Anterior cingulate cortex (tissue), 58 donors: ENCODE data around the gene RAB21.
A peak's percentile ranks its signal among the peaks of the same experiment; 100 is the strongest.

Experiments used
- DNase-seq, 58 donors: peaks; one replicate each; lab custom pipeline; 2025; lab: John Stamatoyannopoulos, UW

Gene RAB21, protein sequence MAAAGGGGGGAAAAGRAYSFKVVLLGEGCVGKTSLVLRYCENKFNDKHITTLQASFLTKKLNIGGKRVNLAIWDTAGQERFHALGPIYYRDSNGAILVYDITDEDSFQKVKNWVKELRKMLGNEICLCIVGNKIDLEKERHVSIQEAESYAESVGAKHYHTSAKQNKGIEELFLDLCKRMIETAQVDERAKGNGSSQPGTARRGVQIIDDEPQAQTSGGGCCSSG

GRCh38 chr12:71754461-71755145, at the start of gene RAB21:
RAB21 (plus strand) TSS chr12:71754863; CDS start chr12:71755130, 267 bp downstream.
- DNase-seq, result peak; percentile 65 to 98 (median 95)

GRCh38 chr12:71704920-71705319, 49.7 kb upstream of the RAB21 start:
- no peak for DNase-seq

GRCh38 chr12:71708658-71709057, 46.0 kb upstream of the RAB21 start:
- no peak for DNase-seq

GRCh38 chr12:71710276-71711125, 44.2 kb upstream of the RAB21 start:
- no peak for DNase-seq

GRCh38 chr12:71718611-71719010, 36.1 kb upstream of the RAB21 start:
- DNase-seq, result no peak

DNA sequence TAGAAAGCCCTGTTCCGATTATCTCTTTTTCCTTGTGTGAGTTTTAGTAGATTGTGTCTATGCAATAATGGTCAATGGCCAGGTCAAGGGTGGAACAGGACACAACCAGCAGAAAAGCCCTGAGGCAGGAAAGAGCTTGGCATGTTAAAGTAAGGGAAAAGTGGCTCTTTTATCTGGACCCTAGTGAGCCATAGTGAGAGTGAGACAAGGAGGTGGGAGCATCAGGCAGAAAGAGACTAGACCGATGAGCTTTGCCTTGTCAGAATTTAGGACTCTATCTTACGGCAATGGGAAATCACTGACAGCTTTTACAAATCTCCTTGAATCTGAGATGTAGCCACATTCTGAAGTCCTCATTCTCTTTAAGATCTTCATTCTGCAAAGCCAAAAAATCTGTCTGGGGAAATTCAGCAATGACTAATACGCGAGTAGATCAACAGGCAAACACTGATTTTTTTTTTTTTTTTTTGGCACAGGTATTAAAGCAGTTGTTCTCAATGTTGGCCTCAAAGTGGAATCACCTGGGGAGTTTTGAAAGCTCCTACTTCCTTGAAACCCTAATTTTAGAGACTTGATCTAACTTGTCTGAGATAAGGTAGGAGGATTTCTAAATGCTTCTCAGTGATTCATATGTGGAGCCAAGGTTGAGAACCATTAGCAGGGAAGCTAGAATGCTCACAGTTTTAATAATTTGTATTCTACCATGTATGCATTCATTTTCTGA, 34.9 kb upstream of the RAB21 start:
- no peak for DNase-seq

DNA sequence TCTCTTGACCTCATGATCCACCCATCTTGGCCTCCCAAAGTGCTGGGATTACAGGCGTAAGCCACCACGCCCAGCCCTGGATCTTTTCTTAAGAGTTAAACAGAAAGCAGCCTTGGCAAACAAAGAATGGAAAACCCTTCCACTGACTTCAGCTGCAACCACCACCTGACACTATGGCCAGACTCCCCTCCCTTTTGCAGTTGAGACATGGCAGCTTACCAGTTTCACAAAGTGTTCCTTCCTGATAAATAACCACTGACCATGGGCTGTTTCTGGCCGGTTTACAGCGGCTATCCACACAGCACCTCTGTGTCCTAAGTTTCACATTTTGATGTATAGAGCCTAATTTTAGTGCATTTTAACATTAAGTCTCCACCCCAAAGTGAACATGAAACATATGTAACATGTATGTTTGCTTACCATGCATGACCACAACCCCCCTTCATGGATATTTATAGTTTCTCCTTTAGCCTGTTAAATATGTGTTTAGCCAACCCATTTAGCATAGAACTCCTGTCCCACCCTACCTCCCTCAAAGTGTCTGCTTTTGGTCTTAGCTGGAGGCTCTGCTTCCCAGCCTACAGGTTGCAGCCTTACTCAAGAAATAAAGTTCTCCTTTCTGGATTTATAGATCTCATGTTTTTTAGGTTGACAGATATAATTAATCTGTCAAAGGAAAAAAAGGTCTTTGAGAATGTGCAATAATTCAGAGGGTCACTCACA, 32.7 kb upstream of the RAB21 start:
- DNase-seq, result no peak

DNA sequence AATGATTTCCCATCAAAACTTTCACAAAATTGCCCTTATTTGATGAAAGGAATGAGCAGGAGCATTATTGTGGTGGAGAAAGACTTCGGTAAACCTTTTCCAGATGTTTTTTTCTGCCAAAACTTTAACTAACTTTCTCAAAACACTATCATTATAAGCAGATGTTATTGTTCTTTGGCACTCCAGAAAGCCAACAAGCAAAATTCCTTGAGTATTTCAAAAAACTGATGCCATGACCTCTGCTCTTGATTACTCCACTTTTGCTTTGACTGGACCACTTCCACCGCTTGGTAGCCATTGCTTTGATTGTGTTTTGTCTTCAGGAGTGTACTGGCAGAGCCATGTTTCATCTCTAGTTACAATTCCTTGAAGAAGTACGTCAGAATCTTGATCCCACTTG, 29.7 kb upstream of the RAB21 start:
- no peak for DNase-seq

GRCh38 chr12:71726548-71726947, 28.1 kb upstream of the RAB21 start:
- DNase-seq, result no peak

DNA sequence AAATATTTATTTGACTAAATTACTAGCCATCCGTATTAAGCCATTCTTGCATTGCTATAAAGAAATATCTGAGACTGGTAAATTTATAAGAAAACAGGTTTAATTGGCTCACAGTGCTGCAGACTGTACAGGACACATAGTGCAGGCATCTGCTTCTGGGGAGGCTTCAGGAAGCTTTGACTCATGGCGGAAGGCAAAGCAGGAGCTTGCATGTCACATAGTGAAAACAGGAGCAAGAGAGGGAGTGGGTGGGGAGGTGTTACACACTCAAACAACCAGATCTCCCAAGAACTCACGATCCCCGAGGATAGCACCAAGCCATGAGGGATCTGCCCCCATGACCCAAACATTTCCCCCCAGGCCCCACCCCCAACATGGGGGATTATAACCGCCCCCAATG, 26.7 kb upstream of the RAB21 start:
- DNase-seq, result no peak

GRCh38 chr12:71730936-71731335, 23.7 kb upstream of the RAB21 start:
- DNase-seq, result no peak

- no peak for DNase-seq
Measured at GRCh38 chr12:71731439-71732356, 23.0 kb upstream of the RAB21 start.

DNA sequence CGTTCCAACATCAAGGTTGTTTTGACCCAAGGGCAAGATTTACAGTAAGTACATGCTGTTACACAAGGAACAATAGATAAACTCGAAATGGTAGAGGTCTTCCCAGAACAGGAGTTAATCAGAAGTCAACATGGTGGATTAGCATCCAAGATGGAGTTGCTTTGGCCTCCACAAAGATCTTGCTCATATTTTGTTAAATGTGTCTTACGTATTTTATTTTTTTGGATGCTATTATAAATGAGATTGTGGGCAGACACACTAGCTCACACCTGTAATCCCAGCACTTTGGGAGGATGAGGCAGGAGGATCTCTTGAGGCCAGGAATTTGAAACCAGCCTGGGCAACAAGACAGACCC, 22.3 kb upstream of the RAB21 start:
- DNase-seq, result no peak

GRCh38 chr12:71737197-71737596, 17.5 kb upstream of the RAB21 start:
- no peak for DNase-seq

GRCh38 chr12:71742998-71743397, 11.7 kb upstream of the RAB21 start:
- DNase-seq, result no peak

DNA sequence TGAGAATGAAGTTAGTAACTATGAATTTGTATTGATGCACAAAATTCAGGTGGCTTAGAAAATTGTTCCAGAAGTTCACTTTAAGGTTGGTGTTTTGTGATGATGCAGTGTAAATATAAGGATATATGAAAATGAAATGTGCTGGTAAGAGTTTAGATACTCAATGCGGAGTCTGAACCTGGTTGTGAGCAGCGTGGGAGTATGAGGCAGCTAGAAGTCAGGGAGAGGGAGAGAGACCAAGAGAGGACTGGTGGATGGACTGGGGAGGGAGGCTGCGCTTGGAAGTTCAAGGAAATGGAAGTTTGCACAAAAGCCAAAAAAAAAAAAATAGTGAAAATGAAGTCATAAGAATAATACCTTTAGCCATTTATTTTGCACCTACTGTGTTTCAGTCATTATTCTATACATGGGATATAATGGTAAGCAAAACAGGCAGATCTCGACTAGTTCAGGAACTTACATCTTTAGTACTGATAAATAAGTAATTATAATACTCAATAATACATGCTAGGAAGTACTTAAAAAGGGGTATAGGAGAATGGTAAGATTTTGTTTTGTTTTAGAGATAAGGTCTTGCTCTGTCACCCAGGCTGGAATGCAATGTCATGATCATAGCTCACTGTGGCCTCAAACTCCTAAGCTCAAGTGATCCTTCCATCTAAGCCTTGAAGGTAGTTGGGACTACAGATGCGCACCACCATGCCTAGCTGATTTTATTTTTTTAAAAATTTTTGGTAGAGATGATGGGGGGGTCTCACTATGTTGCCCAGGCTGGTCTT, 10.0 kb upstream of the RAB21 start:
- no peak for DNase-seq

DNA sequence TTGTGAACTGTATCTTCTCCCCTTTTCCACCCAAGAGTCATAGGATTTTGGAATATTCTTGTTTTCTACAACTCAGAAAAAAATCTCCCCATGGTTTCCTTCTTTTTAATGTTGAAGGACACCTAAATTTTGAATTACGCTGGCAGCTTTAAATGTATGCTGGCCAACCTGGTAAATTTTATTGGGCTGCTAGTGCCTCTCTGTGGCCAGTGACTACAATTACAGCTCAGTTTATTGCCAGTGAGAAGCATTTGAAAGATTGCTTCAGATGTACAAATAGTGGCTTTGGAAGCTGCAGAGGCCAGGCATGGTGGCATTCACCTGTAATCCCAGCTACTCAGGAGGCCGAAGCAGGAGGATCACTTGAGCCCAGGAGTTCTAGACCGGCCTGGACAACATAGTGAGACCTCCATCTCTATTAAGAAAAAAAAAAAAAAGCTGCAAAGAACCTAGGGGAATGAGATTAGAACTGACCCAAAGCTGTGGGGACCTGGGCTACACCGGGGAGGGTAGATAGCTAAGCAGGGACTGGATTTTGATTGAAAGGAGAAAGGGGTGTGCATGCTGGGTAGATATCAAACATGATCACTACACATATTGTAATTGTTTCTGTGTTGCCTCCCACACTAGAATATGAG, 7.6 kb upstream of the RAB21 start:
- peak in 33 of 58 donors; percentile 1 to 41 (median 14) for DNase-seq
